Trophoblast cell (in vitro differentiated cells and primary cell): Measurements from ENCODE around the gene ZNF618.

ENCODE experiments used
- DNase-seq, 2 donors: peaks; one replicate each; pipeline ENCODE4 v3.0.0-alpha.2; 2016
- H2AFZ ChIP-seq: 2 replicates; pipeline ENCODE4 v1.6.1; 2013; ENCODE audit warnings: low read length, moderate library complexity, mild to moderate bottlenecking; ENCODE audit not compliant: insufficient read depth, poor library complexity
- H2AK5ac ChIP-seq: 2 replicates; pipeline ENCODE4 v1.6.1; 2013; ENCODE audit warnings: mild to moderate bottlenecking, low read length
- H2BK120ac ChIP-seq: 2 replicates; pipeline ENCODE4 v1.6.1; 2013; ENCODE audit warnings: low read length, mild to moderate bottlenecking, moderate library complexity; ENCODE audit not compliant: insufficient read depth, poor library complexity
- H2BK12ac ChIP-seq: 2 replicates; pipeline ENCODE4 v1.6.1; 2013; ENCODE audit warnings: mild to moderate bottlenecking, low read length, moderate library complexity
- H2BK5ac ChIP-seq: 2 replicates; pipeline ENCODE4 v1.6.1; 2013; ENCODE audit warnings: low read length, low read depth, moderate library complexity, mild to moderate bottlenecking; ENCODE audit not compliant: poor library complexity
- H3K14ac ChIP-seq: 2 replicates; pipeline ENCODE4 v1.6.1; 2013; ENCODE audit warnings: mild to moderate bottlenecking, low read length
- H3K18ac ChIP-seq: 2 replicates; pipeline ENCODE4 v1.6.1; 2013; ENCODE audit warnings: mild to moderate bottlenecking, low read length
- H3K23ac ChIP-seq: 2 replicates; pipeline ENCODE4 v1.6.1; 2013; ENCODE audit warnings: low read length
- H3K27ac ChIP-seq: 2 replicates; pipeline ENCODE4 v1.5.1; 2013; ENCODE audit warnings: low read depth, mild to moderate bottlenecking, inconsistent platforms, low read length, moderate library complexity
- H3K27me3 ChIP-seq: 2 replicates; pipeline ENCODE4 v1.6.1; 2013; ENCODE audit warnings: inconsistent platforms, mild to moderate bottlenecking, low read length, moderate library complexity; ENCODE audit not compliant: insufficient read depth
- H3K36me3 ChIP-seq, 2 experiments: 1 replicate in 1 of 2; 2 replicates in 1 of 2; pipeline ENCODE4 v1.6.1; 2013; ENCODE audit warnings: low read length in 2 of 2, mild to moderate bottlenecking in 2 of 2, moderate library complexity in 1 of 2; ENCODE audit not compliant: insufficient read depth in 2 of 2, control insufficient read depth in 1 of 2
- H3K4ac ChIP-seq: 2 replicates; pipeline ENCODE4 v1.6.1; 2013; ENCODE audit warnings: low read depth, mild to moderate bottlenecking, low read length, moderate library complexity
- H3K4me1 ChIP-seq, 2 experiments: 1 replicate in 1 of 2; 2 replicates in 1 of 2; pipeline ENCODE4 v1.6.1; 2013; ENCODE audit warnings: low read length in 2 of 2, mild to moderate bottlenecking in 2 of 2, moderate library complexity in 1 of 2; ENCODE audit not compliant: insufficient read depth in 2 of 2, control insufficient read depth in 1 of 2
- H3K4me2 ChIP-seq: 2 replicates; pipeline ENCODE4 v1.6.1; 2013; ENCODE audit warnings: inconsistent platforms, mild to moderate bottlenecking, low read length, moderate library complexity
- H3K4me3 ChIP-seq: 2 replicates; pipeline ENCODE4 v1.5.1; 2013; ENCODE audit warnings: mild to moderate bottlenecking, low read depth, low read length, inconsistent platforms
- H3K79me1 ChIP-seq: one replicate; pipeline ENCODE4 v1.6.1; 2013; ENCODE audit warnings: low read length
- H3K79me2 ChIP-seq: 2 replicates; pipeline ENCODE4 v1.6.1; 2013; ENCODE audit warnings: low read length, mild to moderate bottlenecking; ENCODE audit not compliant: control insufficient read depth, insufficient read depth, poor library complexity
- H3K9ac ChIP-seq: 2 replicates; pipeline ENCODE4 v1.6.1; 2013; ENCODE audit warnings: mild to moderate bottlenecking, low read length
- H3K9me3 ChIP-seq: 2 replicates; pipeline ENCODE4 v1.6.1; 2013; ENCODE audit warnings: low read depth, mild to moderate bottlenecking, control low read depth, inconsistent platforms, low read length; ENCODE audit not compliant: insufficient read depth
- H4K12ac ChIP-seq: 2 replicates; pipeline ENCODE4 v1.6.1; 2013; ENCODE audit warnings: low read depth, mild to moderate bottlenecking, low read length, moderate library complexity
- H4K8ac ChIP-seq: 2 replicates; pipeline ENCODE4 v1.6.1; 2013; ENCODE audit warnings: low read depth, mild to moderate bottlenecking, low read length, moderate library complexity
- H4K91ac ChIP-seq: one replicate; pipeline ENCODE4 v1.6.1; 2013; ENCODE audit warnings: low read depth, mild to moderate bottlenecking, low read length, moderate library complexity
- WGBS: extraction: QIAGEN DNeasy Blood & Tissue Kit; methylation state at CpG from one replicate; pipeline ENCODE4 v1.1.7; 2013; ENCODE audit warnings: missing lambda C conversion rate; ENCODE audit not compliant: insufficient read length, insufficient coverage; ENCODE audit errors: extremely low coverage; 5-methylcytosine and 5-hydroxymethylcytosine counted together

The ZNF618 gene

GRCh38 chr9:114053246-114054005 lies 177.3 kb downstream of the ZNF618 start:
- Histone ChIP-seq H2BK12ac (no peak overlapping the region), H2BK120ac (no peak overlapping the region), H2AK5ac (no peak overlapping the region), H3K36me3 (peaks cover 19 to 34% of the 10 kb centered on the region in 2 experiments), H3K4me1 (no peaks in the 10 kb centered on the region), H3K4me3 (no peak overlapping the region), H3K23ac (no peak overlapping the region), H3K9me3 (no peaks in the 10 kb centered on the region), H3K18ac (no peak overlapping the region), H3K14ac (no peak overlapping the region), H3K4me2 (no peak overlapping the region), H3K79me2 (no peaks in the 10 kb centered on the region), H3K4ac (no peak overlapping the region), H3K27ac (no peak overlapping the region), H2AFZ (no peak overlapping the region), H3K79me1 (no peaks in the 10 kb centered on the region), H2BK5ac (no peak overlapping the region), H4K8ac (no peak overlapping the region), H3K27me3 (no peaks in the 10 kb centered on the region), H4K12ac (no peak overlapping the region), H3K9ac (no peak overlapping the region), H4K91ac (no peak overlapping the region)
- no peak for DNase-seq
- no CpG with 5 or more reads among the region's 8 CpGs for WGBS

GRCh38 chr9:114054191-114054690 lies 178.1 kb downstream of the ZNF618 start:
- H3K27me3 ChIP-seq, result no peaks in the 10 kb centered on the region
- H3K4me1 ChIP-seq, result no peaks in the 10 kb centered on the region
- no peak overlapping the region for H3K27ac ChIP-seq
- H3K9me3 ChIP-seq, result no peaks in the 10 kb centered on the region
- H3K18ac ChIP-seq, result no peak overlapping the region
- H3K79me1 ChIP-seq, result no peaks in the 10 kb centered on the region
- no peak overlapping the region for H3K4me3 ChIP-seq
- no CpG with 5 or more reads among the region's 10 CpGs for WGBS
- no peak overlapping the region for H3K14ac ChIP-seq
- no peak overlapping the region for H3K4me2 ChIP-seq
- no peak for DNase-seq
- H4K8ac ChIP-seq, result no peak overlapping the region
- no peak overlapping the region for H2BK5ac ChIP-seq
- H3K9ac ChIP-seq, result no peak overlapping the region
- no peak overlapping the region for H2BK12ac ChIP-seq
- H4K12ac ChIP-seq, result no peak overlapping the region
- H3K23ac ChIP-seq, result no peak overlapping the region
- H4K91ac ChIP-seq, result no peak overlapping the region
- no peak overlapping the region for H2BK120ac ChIP-seq
- no peak overlapping the region for H2AK5ac ChIP-seq
- H3K4ac ChIP-seq, result no peak overlapping the region
- no peaks in the 10 kb centered on the region for H3K79me2 ChIP-seq
- H2AFZ ChIP-seq, result no peak overlapping the region
- peaks cover 11 to 26% of the 10 kb centered on the region in 2 experiments for H3K36me3 ChIP-seq

GRCh38 chr9:114055061-114055460 lies 179.0 kb downstream of the ZNF618 start:
- WGBS, result no CpG with 5 or more reads among the region's 18 CpGs
- Histone ChIP-seq H3K4me3 (no peak overlapping the region), H2BK5ac (no peak overlapping the region), H3K79me1 (no peaks in the 10 kb centered on the region), H2BK120ac (no peak overlapping the region), H3K4me2 (no peak overlapping the region), H3K14ac (no peak overlapping the region), H3K79me2 (no peaks in the 10 kb centered on the region), H3K27me3 (no peaks in the 10 kb centered on the region), H2AFZ (no peak overlapping the region), H4K8ac (no peak overlapping the region), H2AK5ac (no peak overlapping the region), H3K27ac (no peak overlapping the region), H3K4ac (no peak overlapping the region), H3K4me1 (no peaks in the 10 kb centered on the region), H2BK12ac (no peak overlapping the region), H3K9me3 (no peaks in the 10 kb centered on the region), H4K91ac (no peak overlapping the region), H4K12ac (no peak overlapping the region), H3K18ac (no peak overlapping the region), H3K23ac (no peak overlapping the region), H3K36me3 (peaks cover 5 to 20% of the 10 kb centered on the region in 2 experiments), H3K9ac (no peak overlapping the region)
- no peak for DNase-seq

- H3K18ac ChIP-seq, result no peak overlapping the region
- no peak overlapping the region for H3K14ac ChIP-seq
- no peaks in the 10 kb centered on the region for H3K79me1 ChIP-seq
- no peak overlapping the region for H4K8ac ChIP-seq
- no peak overlapping the region for H3K4me3 ChIP-seq
- no peaks in the 10 kb centered on the region for H3K79me2 ChIP-seq
- no peak overlapping the region for H2BK120ac ChIP-seq
- no peak overlapping the region for H3K27ac ChIP-seq
- H3K4me1 ChIP-seq, result no peaks in the 10 kb centered on the region
- no peak overlapping the region for H2AK5ac ChIP-seq
- no peak overlapping the region for H3K9ac ChIP-seq
- no peak for DNase-seq
- H2BK5ac ChIP-seq, result no peak overlapping the region
- no peak overlapping the region for H3K4ac ChIP-seq
- no CpG with 5 or more reads among the region's 7 CpGs for WGBS
- H2AFZ ChIP-seq, result no peak overlapping the region
- no peak overlapping the region for H2BK12ac ChIP-seq
- H4K91ac ChIP-seq, result no peak overlapping the region
- no peaks in the 10 kb centered on the region for H3K9me3 ChIP-seq
- no peaks in the 10 kb centered on the region for H3K27me3 ChIP-seq
- H3K4me2 ChIP-seq, result no peak overlapping the region
- H3K36me3 ChIP-seq, result peaks cover 0 to 14% of the 10 kb centered on the region in 2 experiments
- H4K12ac ChIP-seq, result no peak overlapping the region
- H3K23ac ChIP-seq, result no peak overlapping the region
Measured at GRCh38 chr9:114055894-114056293, 179.8 kb downstream of the ZNF618 start.
